GM21619 (cell line): ENCODE results near the gene PITRM1.
A peak's percentile ranks its signal among the peaks of the same experiment; 100 is the strongest.

Experiments used
- ATAC-seq: cut with Tn5 transposase; IDR thresholded peaks from one replicate; pipeline ENCODE4 v1.9.1; 2021; ENCODE audit not compliant: unreplicated experiment

The PITRM1 gene

DNA sequence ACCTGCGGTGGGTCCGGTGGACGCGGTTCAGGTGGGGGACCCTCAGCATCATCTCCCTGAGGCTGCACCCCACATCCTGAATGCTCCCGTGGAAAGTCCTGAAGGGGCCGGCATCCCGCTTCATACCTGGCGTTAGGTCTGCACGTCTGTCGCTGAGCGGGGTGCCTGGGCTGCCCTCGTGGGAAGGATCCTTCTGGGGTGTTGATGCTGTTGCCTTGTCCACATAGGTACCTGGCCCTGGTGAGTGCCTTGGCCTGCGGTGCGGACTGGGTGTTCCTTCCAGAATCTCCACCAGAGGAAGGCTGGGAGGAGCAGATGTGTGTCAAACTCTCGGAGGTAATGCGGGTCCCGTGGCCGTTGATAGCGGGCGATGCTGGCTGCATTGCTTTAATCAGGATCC is 67.4 kb downstream of the PITRM1 start:
- no peak for ATAC-seq

DNA sequence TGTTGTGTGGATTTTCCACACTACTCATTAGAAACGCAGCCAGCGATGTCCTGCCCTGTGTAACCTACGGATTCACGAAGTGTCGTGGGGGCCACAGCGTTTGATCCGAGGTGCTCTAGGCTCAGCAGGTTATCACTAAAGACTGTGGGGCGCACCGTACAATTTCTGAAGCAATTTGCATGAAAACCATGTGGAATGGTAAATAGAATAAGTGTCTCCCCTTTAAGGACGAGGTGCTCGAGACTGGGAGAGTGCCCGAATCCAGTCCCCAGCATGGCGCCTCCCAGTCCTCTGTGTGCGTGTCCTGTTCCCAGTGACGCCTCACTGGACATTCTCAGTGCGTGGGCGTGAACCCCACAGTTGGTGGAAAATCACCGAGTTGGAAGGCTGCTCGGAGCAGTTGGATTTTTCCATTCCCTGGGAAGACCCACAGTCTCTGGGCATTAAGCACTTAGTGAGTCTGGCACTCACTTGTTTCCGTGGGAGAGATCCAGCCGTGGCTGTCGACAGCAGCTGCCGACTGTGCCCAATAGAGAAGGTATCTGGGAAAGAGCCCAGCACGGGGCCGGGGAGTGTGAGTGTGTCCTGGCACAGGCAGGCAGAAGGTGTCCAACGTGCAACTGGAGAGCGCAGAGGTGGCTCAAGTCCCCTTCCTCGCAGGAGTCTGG is 68.2 kb downstream of the PITRM1 start:
- no peak for ATAC-seq

DNA sequence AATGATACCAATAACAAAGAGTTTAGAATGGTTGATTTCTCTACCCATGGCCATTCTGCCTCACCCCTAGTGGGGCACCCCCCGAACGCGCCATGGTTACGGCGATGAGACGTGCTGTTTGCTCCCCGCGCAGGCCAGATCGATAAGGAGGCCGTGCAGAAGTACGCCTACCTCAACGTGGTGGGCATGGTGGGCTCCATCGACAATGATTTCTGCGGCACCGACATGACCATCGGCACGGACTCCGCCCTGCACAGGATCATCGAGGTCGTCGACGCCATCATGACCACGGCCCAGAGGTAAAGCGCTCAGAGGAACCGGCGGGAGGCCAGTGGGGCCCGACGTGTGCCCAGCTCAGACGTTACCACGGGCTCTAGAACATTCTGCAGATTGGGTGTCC is 68.9 kb downstream of the PITRM1 start:
- ATAC-seq, result no peak

DNA sequence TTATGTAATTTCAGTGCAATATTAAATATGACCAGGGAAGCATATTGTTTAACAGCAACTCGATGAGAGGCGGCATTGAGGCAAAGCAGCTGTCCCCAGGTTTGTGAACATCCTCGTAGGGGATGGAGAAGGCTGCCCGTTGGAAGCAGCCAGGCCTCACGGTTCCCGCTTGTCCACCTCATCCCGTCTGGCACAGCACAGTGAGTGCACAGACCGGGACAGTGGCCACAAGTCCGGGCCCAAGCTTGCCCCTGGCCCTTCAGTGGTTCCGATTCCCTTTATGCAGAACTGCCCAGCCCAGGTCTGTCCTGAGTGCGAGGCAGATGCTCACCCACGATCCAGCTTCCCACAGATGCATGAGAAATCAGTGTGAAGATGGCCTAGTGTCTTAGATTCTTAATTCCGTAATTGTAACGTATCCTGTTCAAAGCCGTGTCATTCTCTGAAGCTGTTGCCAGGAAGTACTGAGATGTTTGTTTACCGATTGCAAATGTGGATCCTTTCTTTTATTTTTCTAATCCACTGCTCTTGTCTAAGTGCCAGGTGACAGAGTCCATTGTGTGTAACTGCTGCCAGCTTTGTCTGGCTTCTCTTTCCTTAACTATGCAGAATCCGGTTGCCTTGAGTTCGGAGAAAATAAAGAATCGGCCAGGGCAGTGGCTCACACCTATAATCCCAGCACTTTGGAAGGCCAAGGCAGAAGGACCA is 69.7 kb downstream of the PITRM1 start:
- ATAC-seq, result no peak

DNA sequence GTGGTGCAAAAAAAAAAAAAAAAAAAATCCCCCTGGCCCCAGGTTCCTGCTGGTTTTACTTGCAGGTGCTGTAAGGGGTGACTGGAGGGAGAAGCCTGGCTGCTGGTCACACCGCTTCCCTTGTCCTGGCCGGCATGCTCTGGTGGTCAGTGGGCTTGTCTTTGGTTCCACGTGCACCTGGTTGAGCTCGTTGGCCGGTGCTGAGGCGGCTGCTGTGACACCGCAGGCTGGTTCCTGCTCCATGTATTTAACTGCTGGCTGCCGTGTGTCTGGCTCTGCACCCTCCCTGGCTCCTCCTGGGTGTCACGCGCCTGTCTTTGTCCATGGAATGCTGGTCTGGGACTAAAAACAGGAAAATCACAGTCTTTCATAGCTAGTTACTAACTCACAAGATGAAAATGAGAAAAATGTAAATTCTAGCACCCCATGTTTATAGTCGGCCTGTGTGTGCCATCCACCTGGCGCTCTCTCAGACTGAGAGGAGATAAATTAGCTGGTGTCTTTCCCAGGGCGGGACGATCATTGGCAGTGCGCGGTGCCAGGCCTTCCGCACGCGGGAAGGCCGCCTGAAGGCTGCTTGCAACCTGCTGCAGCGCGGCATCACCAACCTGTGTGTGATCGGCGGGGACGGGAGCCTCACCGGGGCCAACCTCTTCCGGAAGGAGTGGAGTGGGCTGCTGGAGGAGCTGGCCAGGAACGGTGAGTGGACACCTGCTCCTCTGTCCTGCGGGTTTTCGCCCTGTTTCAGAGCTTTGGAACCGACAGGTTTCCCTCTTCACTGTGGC is 71.5 kb downstream of the PITRM1 start:
- ATAC-seq, result no peak

DNA sequence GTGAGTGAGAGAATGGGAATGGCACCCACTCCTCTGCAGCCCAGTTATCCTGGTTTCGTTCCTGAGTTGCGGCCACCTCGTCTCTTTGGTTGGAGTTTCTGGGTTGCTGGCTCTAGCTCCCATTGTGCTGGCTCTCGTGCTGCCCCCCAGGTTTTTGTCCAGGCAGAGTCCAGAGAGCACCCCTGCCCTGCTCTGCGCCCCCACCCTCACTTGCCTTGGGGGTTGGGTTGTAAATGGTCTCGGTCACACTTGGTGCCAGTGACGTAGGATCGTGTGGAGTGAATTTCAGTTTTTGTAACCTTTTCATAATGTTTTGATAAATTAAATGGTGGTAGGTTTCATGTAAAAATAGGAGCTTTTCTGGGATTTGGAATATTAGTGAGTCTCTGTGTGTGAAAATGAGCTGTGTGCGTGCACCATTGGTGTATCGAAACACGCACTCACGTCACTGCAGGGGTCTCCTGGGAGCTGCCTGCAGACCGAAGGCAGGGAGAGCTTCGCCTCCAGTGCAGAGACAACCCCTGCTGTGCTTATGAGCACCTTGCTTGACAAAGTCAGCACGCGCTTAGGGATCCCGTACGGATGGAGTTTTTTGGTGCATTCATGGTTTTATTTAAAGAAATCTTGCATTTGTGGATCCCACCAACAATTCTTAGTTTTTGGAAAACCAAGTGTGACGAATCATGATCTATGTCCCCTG is 72.3 kb downstream of the PITRM1 start:
- no peak for ATAC-seq

DNA sequence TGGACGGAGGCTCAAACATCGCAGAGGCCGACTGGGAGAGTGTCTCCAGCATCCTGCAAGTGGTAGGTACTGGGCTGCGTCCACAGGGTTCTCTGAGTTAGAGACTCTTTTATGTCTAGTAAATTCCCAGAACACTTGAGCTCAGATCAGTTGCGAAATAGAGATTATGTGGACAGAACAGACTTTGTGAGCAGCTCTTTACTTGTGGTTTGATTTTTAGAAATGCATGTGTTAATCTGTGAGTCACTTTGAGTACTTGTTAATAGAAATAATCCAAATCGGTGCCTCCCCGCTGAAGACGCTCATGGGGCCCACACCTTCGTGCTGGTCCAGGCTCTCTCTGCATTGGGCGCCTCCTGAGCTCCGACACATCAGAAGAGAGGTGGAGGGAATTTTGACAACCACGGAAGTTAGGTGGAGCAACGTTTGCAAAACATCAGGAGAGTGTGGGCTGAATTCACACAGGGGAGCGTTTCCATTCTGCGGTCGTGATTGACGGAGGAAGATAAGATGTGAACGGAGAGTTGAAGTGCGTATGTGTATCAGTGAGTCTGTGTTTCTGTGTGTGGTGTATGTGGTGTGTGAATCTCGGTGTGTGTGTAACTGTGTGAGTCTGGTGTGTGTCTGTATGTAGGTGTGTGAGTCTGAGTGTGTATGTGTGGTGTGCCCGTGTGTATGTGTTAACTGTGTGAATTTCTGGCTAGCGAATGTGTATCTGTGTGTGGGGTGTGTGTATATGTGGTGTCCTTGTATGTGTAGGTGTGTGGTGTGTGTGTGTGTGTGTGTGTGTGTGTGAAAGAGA is 73.1 kb downstream of the PITRM1 start:
- no peak for ATAC-seq

DNA sequence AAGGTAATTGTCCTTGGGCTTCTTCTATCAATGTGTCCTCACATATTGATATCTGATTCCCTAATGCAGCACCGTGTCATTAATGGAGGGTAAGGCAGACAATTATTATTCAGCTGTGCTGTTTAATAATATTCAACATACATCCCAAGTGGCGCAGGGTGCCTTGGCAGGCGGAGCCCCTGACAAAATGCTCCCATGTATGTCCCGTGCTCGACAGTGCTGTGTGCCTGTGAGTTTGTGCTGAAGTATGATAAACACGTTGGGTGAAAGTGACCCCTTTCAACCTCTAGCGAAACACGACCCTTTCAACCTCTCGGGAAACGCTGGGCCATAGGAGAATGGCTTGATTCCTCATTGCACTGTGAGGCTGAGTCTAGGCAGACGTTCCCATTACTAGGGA is 73.9 kb downstream of the PITRM1 start:
- no peak for ATAC-seq

DNA sequence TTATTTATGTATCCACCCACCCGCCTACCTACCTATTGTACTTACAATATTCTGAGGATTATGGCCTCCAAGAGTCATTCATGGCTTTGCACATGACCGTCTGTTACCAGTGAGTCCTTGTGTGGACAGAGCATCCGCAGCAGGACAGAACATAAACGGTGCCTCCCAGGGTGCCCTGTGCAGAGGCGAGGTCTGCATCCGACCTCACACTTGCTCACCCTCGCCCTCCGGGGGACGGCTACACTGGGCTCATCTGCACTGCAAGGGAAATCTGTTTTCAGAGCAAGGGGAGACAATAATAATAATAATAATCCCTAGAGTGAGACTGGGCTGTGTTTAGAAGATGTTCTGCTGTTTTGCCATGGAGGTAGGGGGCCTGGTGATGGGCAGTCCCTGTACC is 75.4 kb downstream of the PITRM1 start:
- ATAC-seq, result no peak

DNA sequence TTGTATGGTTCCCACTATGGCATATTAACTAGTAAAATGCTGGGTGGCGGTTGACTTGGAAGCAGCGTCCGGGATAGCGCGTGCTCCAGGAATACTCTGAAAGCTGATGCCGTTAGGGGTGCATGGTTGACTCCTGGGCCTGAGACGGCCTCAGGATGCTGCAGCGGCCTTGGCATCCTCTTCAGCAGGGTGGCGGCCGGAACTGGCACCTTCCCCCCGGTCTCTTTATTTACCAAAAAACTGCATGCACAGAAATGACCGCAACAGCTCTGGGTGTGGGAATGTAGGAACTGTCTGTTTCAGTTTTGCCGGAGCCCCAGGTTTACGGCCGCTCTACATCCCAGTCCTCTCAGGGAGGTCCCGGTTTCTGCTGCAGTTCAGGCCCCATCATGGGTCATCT is 76.4 kb downstream of the PITRM1 start:
- ATAC-seq, result no peak

DNA sequence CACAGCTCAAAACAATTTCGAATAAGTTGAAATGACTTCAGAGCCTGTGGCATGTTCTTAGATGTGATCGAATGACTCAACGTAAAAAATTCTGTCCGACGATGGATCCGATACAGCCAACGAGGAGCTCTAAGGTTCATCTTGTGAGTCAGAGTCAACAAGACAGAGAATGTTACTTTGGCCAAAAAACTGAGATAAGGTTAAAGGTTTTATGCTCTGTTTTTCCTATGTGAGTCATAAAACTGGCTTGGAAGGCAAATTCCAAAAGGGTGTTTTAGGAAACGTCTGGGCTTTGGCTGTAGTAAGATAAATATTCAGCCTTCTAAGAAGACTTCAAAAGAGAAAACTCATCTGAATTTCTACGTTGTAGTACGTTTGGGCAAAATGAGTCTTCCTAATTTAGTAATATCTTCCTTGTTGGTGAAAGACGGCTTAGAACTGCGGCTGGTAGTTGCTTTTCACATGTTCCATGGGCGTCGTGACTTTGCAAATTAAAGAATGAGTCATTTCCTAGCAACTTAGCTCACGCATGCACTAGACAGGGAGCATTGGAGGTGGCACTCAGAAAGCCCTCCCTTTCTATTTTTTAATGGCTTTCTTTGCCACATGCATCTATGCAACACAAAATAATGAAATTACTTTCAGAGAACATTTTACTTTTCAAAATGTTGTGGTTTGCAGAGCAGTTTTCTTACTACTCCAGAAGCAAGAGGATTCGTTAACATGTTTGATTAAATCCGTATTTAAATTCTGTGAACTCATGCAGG is 77.0 kb downstream of the PITRM1 start:
- ATAC-seq, result peak; percentile 72

DNA sequence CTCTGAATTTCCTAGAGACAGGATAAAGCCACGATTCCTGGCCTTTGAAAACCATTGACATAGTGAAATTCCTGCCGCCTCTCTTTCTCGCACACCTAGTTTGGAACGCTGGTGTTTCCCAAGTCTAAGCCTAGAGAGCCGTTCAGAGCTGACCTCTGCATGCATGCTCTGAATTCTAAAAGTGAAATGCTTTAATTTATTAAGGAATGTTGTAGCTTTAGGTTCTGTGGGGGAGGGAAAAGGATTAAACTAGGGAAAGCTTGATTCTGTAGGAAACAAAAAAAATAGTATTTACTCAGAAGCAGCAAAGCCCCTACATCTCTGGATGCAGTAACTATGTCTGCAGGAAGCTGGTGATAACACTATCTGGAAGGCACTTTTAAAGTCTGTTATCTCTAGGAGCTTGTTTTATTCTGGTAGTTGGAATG is 78.0 kb downstream of the PITRM1 start:
- no peak for ATAC-seq

DNA sequence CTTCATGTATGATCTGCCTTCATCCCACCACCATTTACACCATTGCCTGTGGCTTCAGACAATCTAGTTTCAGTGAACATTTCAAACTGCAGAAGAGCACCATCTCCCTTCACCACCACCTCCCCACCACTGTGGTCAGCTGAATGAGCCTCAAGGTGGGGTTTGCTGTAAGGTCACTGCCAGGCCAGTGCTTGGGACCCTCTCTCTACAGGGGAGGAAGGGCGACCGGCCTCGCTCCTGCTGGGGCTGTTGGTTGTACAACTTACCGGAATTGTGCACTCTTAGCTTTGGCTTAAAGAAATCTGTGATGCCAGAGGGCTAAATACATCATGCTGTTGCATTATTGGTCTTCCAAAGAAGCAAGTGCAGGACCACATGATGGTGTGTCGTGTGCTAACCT is 78.6 kb downstream of the PITRM1 start:
- no peak for ATAC-seq

DNA sequence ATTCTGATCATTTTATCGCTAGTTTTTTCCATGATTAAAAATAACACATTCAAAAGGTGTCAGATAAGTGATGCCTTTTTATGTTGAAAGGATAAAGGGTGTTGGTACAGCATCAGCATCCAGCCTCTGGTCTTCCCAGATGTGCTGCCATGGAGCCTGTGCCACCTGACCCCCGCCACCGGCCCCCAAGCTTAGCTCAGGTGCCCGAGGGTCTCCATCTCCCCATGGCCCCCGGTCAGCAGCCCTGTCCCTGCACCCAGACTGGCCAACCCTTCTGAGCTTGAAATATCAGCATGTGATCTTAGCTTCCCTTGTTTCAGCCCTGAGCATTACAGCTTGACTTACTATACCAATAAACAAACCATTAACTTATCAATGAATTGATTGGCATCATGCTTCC is 80.7 kb downstream of the PITRM1 start:
- no peak for ATAC-seq

DNA sequence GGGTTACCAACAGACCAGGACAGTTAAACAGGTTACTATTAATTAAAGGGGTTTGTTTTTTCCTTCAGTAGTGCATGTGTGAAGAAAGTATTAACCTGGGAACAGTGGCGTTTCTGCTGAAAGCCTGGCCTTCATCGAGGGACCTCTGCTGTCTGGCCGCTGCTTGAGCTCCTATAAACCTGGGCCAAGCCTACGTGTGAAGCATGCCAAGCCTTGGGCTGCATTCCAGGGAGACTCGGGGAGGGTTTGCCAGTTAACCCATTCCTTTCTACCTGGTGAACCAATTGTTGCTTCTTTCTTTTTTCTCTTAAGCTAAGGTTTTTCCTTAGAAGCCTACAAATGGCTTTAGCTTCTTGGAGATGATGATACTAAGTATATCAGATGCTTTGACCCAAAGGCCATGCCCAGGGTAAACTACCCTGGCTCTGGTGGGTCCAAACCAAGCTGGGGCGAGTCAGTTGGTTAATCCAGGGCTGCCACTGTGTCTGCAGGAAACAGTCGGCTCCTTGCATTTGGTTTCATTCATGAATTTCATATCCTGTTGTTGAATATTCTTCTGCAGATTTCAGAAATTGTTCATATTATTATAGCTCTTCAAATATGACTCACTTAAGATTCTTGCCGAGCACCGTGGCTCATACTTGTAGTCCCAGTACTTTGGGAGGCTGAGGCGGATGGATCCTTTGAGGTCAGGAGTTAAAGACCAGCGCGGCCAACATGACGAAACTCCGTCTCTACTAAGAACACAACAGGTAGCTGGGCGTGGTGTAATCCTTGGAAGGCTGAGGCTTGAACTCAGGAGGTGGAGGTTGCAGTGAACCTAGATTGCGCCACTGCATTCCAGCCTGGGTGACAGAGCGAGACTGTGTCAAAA is 81.4 kb downstream of the PITRM1 start:
- no peak for ATAC-seq

DNA sequence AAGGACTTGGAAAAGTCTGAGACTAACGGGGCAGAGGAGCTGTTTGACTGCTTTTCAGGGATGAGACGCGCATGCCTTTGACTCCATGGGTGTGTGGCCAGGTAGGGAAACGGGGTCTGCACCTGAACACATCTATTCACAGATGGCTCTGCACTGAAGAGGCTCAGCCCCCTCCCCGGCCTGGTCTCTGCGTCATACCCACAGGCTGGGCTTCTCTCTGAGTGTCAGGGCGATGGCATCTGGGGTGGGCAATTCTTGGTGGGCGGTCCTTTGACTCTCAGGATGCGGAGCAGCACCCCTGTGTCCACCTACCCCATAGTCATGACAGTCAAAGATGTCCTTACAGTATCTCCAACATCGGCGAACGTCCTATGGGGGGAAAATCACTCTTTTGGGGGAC is 82.2 kb downstream of the PITRM1 start:
- ATAC-seq, result no peak
